IMR-90 (cell line): Measurements from ENCODE around the gene RELN. TPM values are rescaled to one million over a fixed set of nuclear protein-coding genes. Genes with fewer than 3 reads are reported as not detected.

Experiments used
- ATAC-seq: fragments of 200-7000 bp; cut with Tn5 transposase; 2 replicates; pipeline ENCODE4 v1.9.1; 2020; ENCODE audit warnings: low read depth, mild to moderate bottlenecking, moderate library complexity
- BruUV-seq: library from RNA; stranded (reverse); fragments of 400-500 nt; replicated peaks from 2 replicates; lab custom pipeline; 2021; lab: Mats Ljungman, UMichigan
- CTCF ChIA-PET: fragments of 300-600 bp; formaldehyde crosslinking; extraction: SDS; loops from one replicate; lab custom pipeline; 2021; ENCODE audit warnings: antibody characterized with exemption; lab: Yijun Ruan, JAX
- POLR2A ChIA-PET: fragments of 300-600 bp; sonication (Branson Sonifier 250); formaldehyde crosslinking; loops from one replicate; lab custom pipeline; 2022; ENCODE audit warnings: antibody characterized with exemption; ENCODE audit not compliant: unreplicated experiment; lab: Charles Lee
- DNase-seq: peaks from one replicate; pipeline ENCODE4 v3.0.0; 2013
- H2AFZ ChIP-seq: replicated peaks from 2 replicates; pipeline ENCODE3; 2013; ENCODE audit warnings: low read length, mild to moderate bottlenecking; ENCODE audit not compliant: poor library complexity
- H2AK5ac ChIP-seq: 2 replicates; pipeline ENCODE4 v1.6.1; 2013; ENCODE audit warnings: low read depth, low read length, inconsistent platforms
- H2AK9ac ChIP-seq: replicated peaks from 2 replicates; pipeline ENCODE3; 2013; ENCODE audit warnings: mild to moderate bottlenecking, low read depth, low read length, moderate library complexity; ENCODE audit not compliant: poor library complexity
- H2BK120ac ChIP-seq: 2 replicates; pipeline ENCODE4 v1.6.1; 2013; ENCODE audit warnings: low read depth, low read length, inconsistent platforms
- H2BK15ac ChIP-seq: 3 replicates; pipeline ENCODE4 v1.6.1; 2013; ENCODE audit warnings: low read depth, low read length, inconsistent platforms
- H2BK20ac ChIP-seq: 2 replicates; pipeline ENCODE4 v1.6.1; 2013; ENCODE audit warnings: low read depth, mild to moderate bottlenecking, inconsistent platforms, low read length, moderate library complexity
- H2BK5ac ChIP-seq: 2 replicates; pipeline ENCODE4 v1.6.1; 2013; ENCODE audit warnings: mild to moderate bottlenecking, low read depth, low read length, inconsistent platforms; ENCODE audit not compliant: poor library complexity, severe bottlenecking
- H3K14ac ChIP-seq: replicated peaks from 2 replicates; pipeline ENCODE4 v1.6.1; 2013; ENCODE audit warnings: low read depth, low read length, inconsistent platforms
- H3K18ac ChIP-seq: 2 replicates; pipeline ENCODE4 v1.6.1; 2013; ENCODE audit warnings: low read depth, low read length, control low read depth
- H3K23ac ChIP-seq: 2 replicates; pipeline ENCODE4 v1.6.1; 2013; ENCODE audit warnings: low read depth, low read length, inconsistent platforms
- H3K27ac ChIP-seq: 2 replicates; pipeline ENCODE4 v1.5.1; 2013; ENCODE audit warnings: mild to moderate bottlenecking, control low read depth, low read length; ENCODE audit not compliant: insufficient read depth
- H3K27me3 ChIP-seq: 2 replicates; pipeline ENCODE4 v1.6.1; 2013; ENCODE audit warnings: low read length; ENCODE audit not compliant: control insufficient read depth, insufficient read depth
- H3K36me3 ChIP-seq: 2 replicates; pipeline ENCODE4 v1.6.1; 2013; ENCODE audit warnings: low read length, mixed read lengths; ENCODE audit not compliant: control insufficient read depth, insufficient read depth
- H3K4ac ChIP-seq: 2 replicates; pipeline ENCODE4 v1.6.1; 2013; ENCODE audit warnings: low read depth, low read length, inconsistent platforms
- H3K4me1 ChIP-seq: 2 replicates; pipeline ENCODE4 v1.6.1; 2013; ENCODE audit warnings: low read length, mixed read lengths; ENCODE audit not compliant: control insufficient read depth, insufficient read depth
- H3K4me2 ChIP-seq: 2 replicates; pipeline ENCODE4 v1.6.1; 2013; ENCODE audit warnings: low read depth, mild to moderate bottlenecking, control low read depth, low read length, moderate library complexity
- H3K4me3 ChIP-seq: 2 replicates; pipeline ENCODE4 v1.5.1; 2013; ENCODE audit warnings: low read depth, mild to moderate bottlenecking, control low read depth, low read length, moderate library complexity; ENCODE audit not compliant: insufficient read depth
- H3K56ac ChIP-seq: 2 replicates; pipeline ENCODE4 v1.6.1; 2013; ENCODE audit warnings: low read length, inconsistent platforms; ENCODE audit not compliant: insufficient read depth; ENCODE audit errors: extremely low read depth
- H3K79me1 ChIP-seq, 2 experiments: 2 replicates each; pipeline ENCODE4 v1.6.1; 2013; ENCODE audit warnings: low read length in 2 of 2, inconsistent platforms in 1 of 2, low read depth in 1 of 2
- H3K9ac ChIP-seq: 2 replicates; pipeline ENCODE4 v1.6.1; 2013; ENCODE audit warnings: low read depth, low read length, control low read depth
- H3K9me1 ChIP-seq: 2 replicates; pipeline ENCODE4 v1.6.1; 2013; ENCODE audit warnings: low read length, inconsistent platforms; ENCODE audit not compliant: insufficient read depth
- H3K9me3 ChIP-seq: 2 replicates; pipeline ENCODE4 v1.6.1; 2013; ENCODE audit warnings: low read length; ENCODE audit not compliant: control insufficient read depth, insufficient read depth
- H4K20me1 ChIP-seq: 2 replicates; pipeline ENCODE4 v1.6.1; 2013; ENCODE audit warnings: low read length, inconsistent platforms; ENCODE audit not compliant: insufficient read depth
- H4K5ac ChIP-seq: 2 replicates; pipeline ENCODE4 v1.6.1; 2013; ENCODE audit warnings: mild to moderate bottlenecking, low read depth, low read length, control low read depth
- H4K8ac ChIP-seq, 2 experiments: 2 replicates each; pipeline ENCODE4 v1.6.1; 2013; ENCODE audit warnings: low read depth in 2 of 2, low read length in 2 of 2, control low read depth in 1 of 2, inconsistent platforms in 1 of 2
- H4K91ac ChIP-seq: 2 replicates; pipeline ENCODE4 v1.6.1; 2013; ENCODE audit warnings: low read depth, low read length, inconsistent platforms; ENCODE audit not compliant: insufficient read depth
- CEBPB ChIP-seq: IDR thresholded peaks from 2 replicates; pipeline ENCODE4 v1.6.1; 2012; ENCODE audit warnings: low read depth, low read length, improper control_type of control experiment
- MAZ ChIP-seq: IDR thresholded peaks from 2 replicates; pipeline ENCODE4 v1.6.1; 2012; ENCODE audit warnings: low read depth, mild to moderate bottlenecking, low read length, improper control_type of control experiment, moderate library complexity, borderline replicate concordance
- WGBS, 2 experiments: methylation state at CpG; one replicate each; pipeline versions ENCODE4 v1.1.5 to v1.1.7; 2013; ENCODE audit warnings: missing lambda C conversion rate in 2 of 2; ENCODE audit not compliant: insufficient read length in 1 of 2; ENCODE audit errors: extremely low coverage in 2 of 2; 5-methylcytosine and 5-hydroxymethylcytosine counted together
- dilution Hi-C: fragments of 300-500 bp; cut with HindIII; formaldehyde crosslinking; loops from one replicate; pipeline ENCODE4 v1.14.3; 2018; ENCODE audit warnings: low sequenced_read_pairs; ENCODE audit not compliant: unreplicated experiment
- in situ Hi-C: fragments of 300-500 bp; cut with MboI; formaldehyde crosslinking; loops from 3 replicates; pipeline ENCODE4 v1.14.3; 2019; ENCODE audit warnings: low sequenced_read_pairs, inconsistent platforms, mixed read lengths
- intact Hi-C: fragments of 100-400 bp; cut with micrococcal nuclease; formaldehyde crosslinking; loops from 2 replicates; pipeline ENCODE4 v1.10.0; 2022
- microRNA-seq, 2 experiments: library from miRNA; stranded (forward) in 1 of 2; unstranded in 1 of 2; fragments of 10-50 nt in 1 of 2; fragments of <30 nt in 1 of 2; gene quantifications in 1 of 2; microRNA quantifications in 1 of 2; one replicate each; pipeline versions ENCODE3 to v1.1.0; 2013 to 2020; ENCODE audit not compliant: insufficient read depth in 1 of 2, insufficient read length in 1 of 2, unreplicated experiment in 1 of 2
- polyA plus RNA-seq, 3 experiments: library from polyadenylated mRNA; depleted of rRNA; stranded (reverse); fragments of >200 nt; gene quantifications; 2 replicates each; pipeline ENCODE4 v1.2.3, GENCODE V29; 2012; ENCODE audit warnings: low replicate concordance in 1 of 3
- small RNA-seq, 5 experiments: library from RNA; depleted of rRNA; stranded (forward); fragments of <200 nt; gene quantifications; one replicate each; pipeline ENCODE3, GENCODE V24; 2012
- total RNA-seq: library from RNA; depleted of rRNA; stranded (reverse); fragments of >200 nt; gene quantifications from 2 replicates; pipeline ENCODE4 v1.2.3, GENCODE V29; 2012; rRNA removed

The RELN gene
- total and polyA plus RNA-seq, 2 of the 4 experiments (the other 2 are of a cell fraction) = 14.7 to 23.7 TPM

DNA sequence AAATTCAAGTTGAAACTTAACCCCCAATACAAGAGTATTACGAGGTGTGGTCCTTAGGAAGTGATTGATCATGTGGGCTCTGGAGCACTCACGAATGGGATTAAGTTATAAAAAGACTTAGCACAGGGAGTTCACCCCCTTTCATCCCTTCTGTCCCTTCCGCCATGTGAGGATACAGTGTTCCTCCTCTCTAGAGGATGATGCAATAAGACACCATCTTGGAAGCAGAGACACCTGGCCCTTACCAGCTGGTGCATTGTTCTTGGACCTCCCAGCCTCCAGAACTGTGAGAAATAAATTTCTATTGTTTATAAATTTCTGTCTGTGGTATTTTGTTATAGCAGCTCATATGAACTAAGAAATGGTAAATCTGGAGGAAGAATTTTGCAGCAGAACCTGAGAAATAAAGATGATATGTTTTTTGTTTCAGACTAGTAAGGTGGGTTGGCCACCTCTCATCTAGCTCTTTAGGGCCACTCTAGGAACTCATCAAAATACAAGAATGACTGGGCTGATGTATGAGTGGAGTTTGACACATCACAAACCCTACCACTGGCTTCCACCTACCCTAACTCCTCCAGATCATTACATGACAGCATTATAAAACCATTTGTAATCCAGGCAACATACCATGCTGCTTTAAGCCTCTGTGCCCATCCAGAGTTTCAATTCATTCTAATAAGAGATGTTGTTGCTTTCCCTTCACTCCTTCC lies 565.8 kb downstream of the RELN start:
- Histone ChIP-seq H2AK9ac (no peak overlapping the region), H3K56ac (no peak overlapping the region), H4K20me1 (no peaks in the 10 kb centered on the region), H3K4me1 (no peaks in the 10 kb centered on the region), H3K27ac (no peak overlapping the region), H2BK20ac (no peak overlapping the region), H3K36me3 (no peaks in the 10 kb centered on the region), H3K79me1 (no peaks in the 10 kb centered on the region), H3K9ac (no peak overlapping the region), H2BK120ac (no peak overlapping the region), H3K4ac (no peak overlapping the region), H3K23ac (no peak overlapping the region), H2BK15ac (no peak overlapping the region), H4K8ac (no peak overlapping the region), H4K5ac (no peak overlapping the region), H3K4me2 (no peak overlapping the region), H2BK5ac (no peak overlapping the region), H3K14ac (no peak overlapping the region), H3K4me3 (no peak overlapping the region), H3K9me3 (no peaks in the 10 kb centered on the region), H2AFZ (no peak overlapping the region), H3K9me1 (no peaks in the 10 kb centered on the region), H3K27me3 (peaks cover 3% of the 10 kb centered on the region), H2AK5ac (no peak overlapping the region), H4K91ac (no peak overlapping the region), H3K18ac (no peak overlapping the region)
- no peak for TF ChIP-seq MAZ
- peak; percentile 55; the same call in 1 of the 2 replicates for TF ChIP-seq CEBPB
- ChIA-PET POLR2A (no interaction called here), CTCF (no interaction called here)
- no CpG with 5 or more reads among the region's 3 CpGs for WGBS, 2 experiments
- BruUV-seq = no TSS peak
- dilution Hi-C loops = no loop called here
- DNase-seq (no peak), ATAC-seq (no peak)
- intact Hi-C loops = no loop called here
- in situ Hi-C loops = no loop called here

Small RNA genes lying within 50 kb of the gene (microRNA-seq; reads per million reads assigned to microRNA genes)
- gene RF00019 (ENCODE audit: insufficient read depth, insufficient read length) = not detected

Small RNA genes lying within 50 kb of the gene (small RNA-seq; reads per million reads assigned to genes)
- gene RF00019 = 0 reads per million in 5 experiments

Other genes starting within 250 kb of the RELN start
- 18.8 and 27.8 TPM in 2 replicates for gene ORC5, start 218.4 kb upstream of the RELN start, total RNA-seq
- gene ORC5, start 218.4 kb upstream of the RELN start, polyA plus RNA-seq (2012; rRNA removed) = 6.5 and 7.9 TPM in 2 replicates